H9 (cell line): ENCODE results near the gene SPEM3. TPM values are rescaled to one million over a fixed set of nuclear protein-coding genes. Genes with fewer than 3 reads are reported as not detected.

Experiments
- DNase-seq: peaks from one replicate; pipeline ENCODE4 v3.0.0-alpha.2; 2017
- H2AFZ ChIP-seq: one replicate; pipeline ENCODE4 v1.6.1; 2013; ENCODE audit warnings: mild to moderate bottlenecking, low read length, control low read depth, moderate library complexity
- H2AK5ac ChIP-seq: 2 replicates; pipeline ENCODE4 v1.6.1; 2013; ENCODE audit warnings: low read length, control low read depth, mixed read lengths; ENCODE audit not compliant: insufficient read length
- H2BK120ac ChIP-seq: one replicate; pipeline ENCODE4 v1.6.1; 2013; ENCODE audit warnings: low read depth, mild to moderate bottlenecking, low read length, control low read depth, inconsistent platforms; ENCODE audit not compliant: poor library complexity, severe bottlenecking
- H2BK12ac ChIP-seq: 2 replicates; pipeline ENCODE4 v1.6.1; 2013; ENCODE audit warnings: low read length, control low read depth, mixed read lengths, low read depth; ENCODE audit not compliant: insufficient read length
- H2BK15ac ChIP-seq: 2 replicates; pipeline ENCODE4 v1.6.1; 2013; ENCODE audit warnings: low read depth, low read length, control low read depth
- H2BK20ac ChIP-seq: one replicate; pipeline ENCODE4 v1.6.1; 2013; ENCODE audit warnings: low read depth, mild to moderate bottlenecking, low read length, control low read depth, inconsistent platforms; ENCODE audit not compliant: poor library complexity, severe bottlenecking
- H2BK5ac ChIP-seq: 2 replicates; pipeline ENCODE4 v1.6.1; 2013; ENCODE audit warnings: low read length, control low read depth, mixed read lengths; ENCODE audit not compliant: insufficient read length
- H3K14ac ChIP-seq: 2 replicates; pipeline ENCODE4 v1.6.1; 2013; ENCODE audit warnings: low read length, control low read depth; ENCODE audit not compliant: insufficient read depth
- H3K18ac ChIP-seq: 2 replicates; pipeline ENCODE4 v1.6.1; 2013; ENCODE audit warnings: low read depth, mild to moderate bottlenecking, mixed read lengths, low read length, control low read depth; ENCODE audit not compliant: insufficient read length
- H3K23ac ChIP-seq: 2 replicates; pipeline ENCODE4 v1.6.1; 2013; ENCODE audit warnings: low read length, control low read depth, mixed read lengths, low read depth; ENCODE audit not compliant: insufficient read length
- H3K23me2 ChIP-seq: 2 replicates; pipeline ENCODE4 v1.6.1; 2013; ENCODE audit warnings: low read depth, mild to moderate bottlenecking, mixed read lengths, low read length, control low read depth; ENCODE audit not compliant: insufficient read length, poor library complexity, severe bottlenecking
- H3K27ac ChIP-seq: 2 replicates; pipeline ENCODE4 v1.5.1; 2013; ENCODE audit warnings: low read length, control low read depth, mixed read lengths, low read depth; ENCODE audit not compliant: insufficient read length
- H3K27me3 ChIP-seq: 2 replicates; pipeline ENCODE4 v1.6.1; 2013; ENCODE audit warnings: low read length, control low read depth, inconsistent platforms; ENCODE audit not compliant: insufficient read depth
- H3K4ac ChIP-seq: 2 replicates; pipeline ENCODE4 v1.6.1; 2013; ENCODE audit warnings: low read depth, mild to moderate bottlenecking, control low read depth, inconsistent platforms, low read length, moderate library complexity
- H3K4me1 ChIP-seq: 2 replicates; pipeline ENCODE4 v1.6.1; 2013; ENCODE audit warnings: low read length, control low read depth, inconsistent platforms; ENCODE audit not compliant: insufficient read depth
- H3K4me2 ChIP-seq: 2 replicates; pipeline ENCODE4 v1.6.1; 2013; ENCODE audit warnings: low read length, control low read depth, mixed read lengths; ENCODE audit not compliant: insufficient read length, insufficient read depth
- H3K56ac ChIP-seq: 2 replicates; pipeline ENCODE4 v1.6.1; 2013; ENCODE audit warnings: low read depth, mild to moderate bottlenecking, mixed read lengths, low read length, control low read depth; ENCODE audit not compliant: insufficient read length
- H3K79me1 ChIP-seq: 2 replicates; pipeline ENCODE4 v1.6.1; 2013; ENCODE audit warnings: low read depth, mild to moderate bottlenecking, moderate library complexity, low read length, control low read depth, inconsistent platforms; ENCODE audit not compliant: insufficient read depth, poor library complexity, severe bottlenecking
- H3K79me2 ChIP-seq: 2 replicates; pipeline ENCODE4 v1.6.1; 2013; ENCODE audit warnings: low read length, control low read depth, inconsistent platforms; ENCODE audit not compliant: insufficient read depth
- H3K9ac ChIP-seq: 2 replicates; pipeline ENCODE4 v1.6.1; 2013; ENCODE audit warnings: low read length, control low read depth, mixed read lengths; ENCODE audit not compliant: insufficient read length; ENCODE audit errors: extremely low read depth
- H3K9me3 ChIP-seq: one replicate; pipeline ENCODE4 v1.6.1; 2013; ENCODE audit warnings: low read depth, low read length, inconsistent platforms; ENCODE audit not compliant: control insufficient read depth
- H3T11ph ChIP-seq: one replicate; pipeline ENCODE4 v1.6.1; 2013; ENCODE audit warnings: mild to moderate bottlenecking, low read length, control low read depth, inconsistent platforms
- H4K20me1 ChIP-seq: one replicate; pipeline ENCODE4 v1.6.1; 2013; ENCODE audit not compliant: control insufficient read depth, insufficient read length, insufficient read depth
- H4K5ac ChIP-seq: 2 replicates; pipeline ENCODE4 v1.6.1; 2013; ENCODE audit warnings: low read depth, mild to moderate bottlenecking, mixed read lengths, low read length, control low read depth; ENCODE audit not compliant: insufficient read length
- H4K8ac ChIP-seq: replicated peaks from 2 replicates; pipeline ENCODE4 v1.6.1; 2013; ENCODE audit warnings: low read length, control low read depth, mixed read lengths, low read depth; ENCODE audit not compliant: insufficient read length
- H4K91ac ChIP-seq: 2 replicates; pipeline ENCODE4 v1.6.1; 2013; ENCODE audit warnings: low read depth, mild to moderate bottlenecking, moderate library complexity, mixed read lengths, low read length, control low read depth; ENCODE audit not compliant: insufficient read length
- H3K27ac Mint-ChIP-seq, 3 experiments: 2 replicates in 2 of 3; 3 replicates in 1 of 3; pipeline ENCODE4 v1.8.0; 2020 to 2021; ENCODE audit warnings: mixed read lengths in 3 of 3, mild to moderate bottlenecking in 1 of 3, moderate library complexity in 1 of 3
- H3K27me3 Mint-ChIP-seq: 2 replicates; pipeline ENCODE4 v1.8.0; 2021; ENCODE audit warnings: low read depth, mild to moderate bottlenecking, moderate library complexity, mixed read lengths
- H3K36me3 Mint-ChIP-seq, 3 experiments: 2 replicates in 2 of 3; 3 replicates in 1 of 3; pipeline ENCODE4 v1.8.0; 2020 to 2021; ENCODE audit warnings: low read depth in 3 of 3, mixed read lengths in 3 of 3; ENCODE audit not compliant: insufficient read depth in 1 of 3
- H3K4me1 Mint-ChIP-seq, 2 experiments: 2 replicates each; pipeline ENCODE4 v1.8.0; 2020; ENCODE audit warnings: mixed read lengths in 2 of 2
- H3K4me3 Mint-ChIP-seq, 2 experiments: 2 replicates in 1 of 2; 3 replicates in 1 of 2; pipeline ENCODE4 v1.8.0; 2020 to 2021; ENCODE audit warnings: mild to moderate bottlenecking in 2 of 2, mixed read lengths in 2 of 2, moderate library complexity in 1 of 2
- H3K9me3 Mint-ChIP-seq, 2 experiments: 2 replicates in 1 of 2; 3 replicates in 1 of 2; pipeline ENCODE4 v1.8.0; 2020; ENCODE audit warnings: mild to moderate bottlenecking in 2 of 2, mixed read lengths in 2 of 2, moderate library complexity in 1 of 2
- CTCF ChIP-seq: fragments of 200-600 bp; sonication (generic); conservative IDR thresholded peaks from 3 replicates; pipeline ENCODE4 v1.8.0; 2021; ENCODE audit warnings: antibody characterized with exemption, mild to moderate bottlenecking
- WGBS: extraction: QIAGEN DNeasy Blood & Tissue Kit; methylation state at CpG from one replicate; pipeline ENCODE4 v1.1.7; 2013; ENCODE audit warnings: missing lambda C conversion rate, low lambda C conversion rate, mixed read lengths; ENCODE audit not compliant: insufficient read length; ENCODE audit errors: extremely low coverage; 5-methylcytosine and 5-hydroxymethylcytosine counted together
- total RNA-seq: library from RNA; stranded (reverse); gene quantifications from 2 replicates; pipeline ENCODE4 v1.2.1, GENCODE V29; 2021

Gene SPEM3
- total RNA-seq, 1 experiment from 2014 or later = not detected

GRCh38 chr17:7432296-7432695, 3.6 kb downstream of the SPEM3 start:
- H4K20me1 ChIP-seq = no peaks in the 10 kb centered on the region
- H3K56ac ChIP-seq = no peak overlapping the region
- H2BK15ac ChIP-seq = no peak overlapping the region
- no peak overlapping the region for H2BK5ac ChIP-seq
- Mint-ChIP-seq H3K36me3 (no peaks in the 10 kb centered on the region), H3K4me1 (peaks cover 5% of the 10 kb centered on the region in 2 experiments; a peak in 3 of 4 replicates), H3K27me3 (peaks cover 15% of the 10 kb centered on the region), H3K9me3 (no peaks in the 10 kb centered on the region; a peak in 1 of 5 replicates), H3K4me3 (no peak overlapping the region), H3K27ac (no peak overlapping the region)
- no peak overlapping the region for H2BK12ac ChIP-seq
- H2AFZ ChIP-seq = no peak overlapping the region
- no peak overlapping the region for H3T11ph ChIP-seq
- no peak overlapping the region for H3K23ac ChIP-seq
- no peaks in the 10 kb centered on the region; the same call in 1 of the 2 replicates for H3K27me3 ChIP-seq
- no peak overlapping the region for H3K4ac ChIP-seq
- H3K27ac ChIP-seq = no peak overlapping the region
- no peaks in the 10 kb centered on the region for H3K79me2 ChIP-seq
- no peak for DNase-seq
- H3K9me3 ChIP-seq = no peaks in the 10 kb centered on the region
- H4K91ac ChIP-seq = no peak overlapping the region
- H2AK5ac ChIP-seq = no peak overlapping the region
- H3K4me2 ChIP-seq = no peak overlapping the region
- H2BK120ac ChIP-seq = no peak overlapping the region
- no peak overlapping the region for H4K5ac ChIP-seq
- H4K8ac ChIP-seq = no peak overlapping the region
- H3K14ac ChIP-seq = no peak overlapping the region
- no peak overlapping the region for H2BK20ac ChIP-seq
- H3K23me2 ChIP-seq = peaks cover 9% of the 10 kb centered on the region
- WGBS = no CpG with 5 or more reads among the region's 11 CpGs
- H3K18ac ChIP-seq = no peak overlapping the region
- no peaks in the 10 kb centered on the region for H3K4me1 ChIP-seq
- no peak for TF ChIP-seq CTCF
- no peak overlapping the region for H3K9ac ChIP-seq
- H3K79me1 ChIP-seq = no peaks in the 10 kb centered on the region
